Measurements from ENCODE around the gene TNP1. TPM values are rescaled to one million over a fixed set of nuclear protein-coding genes. Genes with fewer than 3 reads are reported as not detected.

Gene TNP1
- total RNA-seq, 6 donors from 2014 or later: not detected

- 81 to 82% methylated on average over 1 of the region's 1 CpG for WGBS, 2 donors
- H3K9me3 ChIP-seq: no peaks in the 10 kb centered on the region
- ATAC-seq (ENCODE audit: low FRiP score in 2 of 2) (no peak), DNase-seq (no peak)
- no peak overlapping the region for H3K27ac ChIP-seq
- H3K4me3 ChIP-seq: no peak overlapping the region
- no peaks in the 10 kb centered on the region for H3K27me3 ChIP-seq
- no peaks in the 10 kb centered on the region for H3K4me1 ChIP-seq
- TF ChIP-seq POLR2A (IDR thresholded peaks at IDR 0.05): no peak
- no peaks in the 10 kb centered on the region for H3K36me3 ChIP-seq
Observed at GRCh38 chr2:216851486-216852090, 8.3 kb downstream of the TNP1 start.

DNA sequence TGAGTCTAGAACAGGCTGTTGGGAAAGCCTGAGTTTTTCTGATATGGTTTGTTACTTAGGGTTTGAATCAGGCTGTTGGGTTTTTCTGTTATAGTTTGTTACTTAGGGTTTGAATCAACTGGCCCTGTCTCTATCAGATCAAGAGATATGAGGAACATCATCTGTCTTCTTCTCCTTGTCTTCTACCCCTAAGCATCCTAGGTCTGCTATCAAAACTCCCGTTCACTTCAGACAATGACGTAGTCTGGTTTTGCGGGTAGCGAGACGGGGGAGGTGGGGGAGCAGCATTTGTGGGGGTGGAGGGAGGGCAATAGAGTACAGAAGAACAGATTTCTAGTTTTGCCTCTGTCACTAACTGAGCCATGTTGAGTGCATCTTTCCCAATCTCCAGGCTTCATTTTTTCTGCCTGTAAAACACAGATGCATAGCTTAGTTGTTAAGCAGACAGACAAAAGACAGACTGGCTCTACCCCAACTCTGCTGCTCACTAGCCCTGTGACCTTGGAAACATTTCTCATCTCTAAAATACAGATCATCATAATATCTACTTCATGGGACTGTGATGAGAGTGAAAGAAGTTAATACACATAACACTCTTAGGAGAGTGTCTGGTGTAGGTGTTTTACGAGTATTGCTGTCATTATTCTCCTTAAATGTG, 9.1 kb downstream of the TNP1 start:
- 97% methylated on average over 6 of the region's 6 CpGs for WGBS, 2 donors
- Histone ChIP-seq H3K9me3 (no peaks in the 10 kb centered on the region), H3K36me3 (no peaks in the 10 kb centered on the region), H3K27me3 (no peaks in the 10 kb centered on the region), H3K4me3 (no peak overlapping the region), H3K4me1 (no peaks in the 10 kb centered on the region), H3K27ac (no peak overlapping the region)
- ATAC-seq (ENCODE audit: low FRiP score in 2 of 2): no peak
- no peak for DNase-seq
- TF ChIP-seq POLR2A (IDR thresholded peaks at IDR 0.05) (no peak), POLR2AphosphoS5 (IDR thresholded peaks at IDR 0.05) (no peak), EP300 (IDR thresholded peaks at IDR 0.05) (no peak)
- TF ChIP-seq, protein P1, sequence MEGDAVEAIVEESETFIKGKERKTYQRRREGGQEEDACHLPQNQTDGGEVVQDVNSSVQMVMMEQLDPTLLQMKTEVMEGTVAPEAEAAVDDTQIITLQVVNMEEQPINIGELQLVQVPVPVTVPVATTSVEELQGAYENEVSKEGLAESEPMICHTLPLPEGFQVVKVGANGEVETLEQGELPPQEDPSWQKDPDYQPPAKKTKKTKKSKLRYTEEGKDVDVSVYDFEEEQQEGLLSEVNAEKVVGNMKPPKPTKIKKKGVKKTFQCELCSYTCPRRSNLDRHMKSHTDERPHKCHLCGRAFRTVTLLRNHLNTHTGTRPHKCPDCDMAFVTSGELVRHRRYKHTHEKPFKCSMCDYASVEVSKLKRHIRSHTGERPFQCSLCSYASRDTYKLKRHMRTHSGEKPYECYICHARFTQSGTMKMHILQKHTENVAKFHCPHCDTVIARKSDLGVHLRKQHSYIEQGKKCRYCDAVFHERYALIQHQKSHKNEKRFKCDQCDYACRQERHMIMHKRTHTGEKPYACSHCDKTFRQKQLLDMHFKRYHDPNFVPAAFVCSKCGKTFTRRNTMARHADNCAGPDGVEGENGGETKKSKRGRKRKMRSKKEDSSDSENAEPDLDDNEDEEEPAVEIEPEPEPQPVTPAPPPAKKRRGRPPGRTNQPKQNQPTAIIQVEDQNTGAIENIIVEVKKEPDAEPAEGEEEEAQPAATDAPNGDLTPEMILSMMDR (IDR thresholded peaks at IDR 0.05): no peak

DNA sequence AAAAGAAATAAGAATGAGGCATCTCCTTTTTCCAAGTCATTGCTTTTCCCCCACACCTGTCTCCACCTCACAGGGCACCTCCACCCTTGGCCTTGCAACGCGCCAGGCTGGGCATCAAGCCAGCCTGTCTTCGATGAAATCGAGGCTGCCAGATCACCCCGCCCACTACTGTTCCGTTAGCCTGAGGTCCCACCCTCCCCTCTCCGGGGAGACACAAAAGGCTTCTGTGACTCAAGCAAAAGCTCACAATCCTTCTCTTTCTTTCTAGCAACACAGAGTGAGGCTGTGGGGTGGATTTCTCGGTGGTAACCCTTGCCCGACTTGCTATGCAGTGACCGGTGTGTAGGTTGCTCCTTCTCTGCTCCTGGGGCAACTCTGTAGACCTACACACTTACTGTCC, 9.9 kb downstream of the TNP1 start:
- DNase-seq (peak in 1 of 2 donors; percentile 24), ATAC-seq (ENCODE audit: low FRiP score in 2 of 2) (peak in 1 of 2 donors; percentile 58)
- H3K27ac ChIP-seq: no peak overlapping the region
- no peaks in the 10 kb centered on the region for H3K4me1 ChIP-seq
- H3K4me3 ChIP-seq: no peak overlapping the region
- no peaks in the 10 kb centered on the region for H3K27me3 ChIP-seq
- WGBS, 2 donors: 64 to 65% methylated on average over 10 of the region's 10 CpGs
- no peaks in the 10 kb centered on the region for H3K36me3 ChIP-seq
- TF ChIP-seq POLR2A (IDR thresholded peaks at IDR 0.05) (no peak), EP300 (IDR thresholded peaks at IDR 0.05) (no peak), POLR2AphosphoS5 (IDR thresholded peaks at IDR 0.05) (no peak)
- TF ChIP-seq, protein P1 (IDR thresholded peaks at IDR 0.05): no peak
- no peaks in the 10 kb centered on the region for H3K9me3 ChIP-seq

GRCh38 chr2:216845426-216845825, 14.4 kb downstream of the TNP1 start:
- ATAC-seq (ENCODE audit: low FRiP score in 2 of 2) (no peak), DNase-seq (no peak)
- Histone ChIP-seq H3K4me1 (no peaks in the 10 kb centered on the region), H3K9me3 (no peaks in the 10 kb centered on the region), H3K4me3 (no peak overlapping the region), H3K27ac (no peak overlapping the region), H3K27me3 (no peaks in the 10 kb centered on the region), H3K36me3 (no peaks in the 10 kb centered on the region)
- no peak for TF ChIP-seq POLR2AphosphoS5 (IDR thresholded peaks at IDR 0.05)
- TF ChIP-seq, protein P1 (IDR thresholded peaks at IDR 0.05): no peak
- TF ChIP-seq POLR2A (IDR thresholded peaks at IDR 0.05): no peak
- no peak for TF ChIP-seq EP300 (IDR thresholded peaks at IDR 0.05)
- 83 to 98% methylated on average over 2 of the region's 2 CpGs for WGBS, 2 donors

GRCh38 chr2:216842636-216843035, 17.2 kb downstream of the TNP1 start:
- H3K27me3 ChIP-seq: no peaks in the 10 kb centered on the region
- H3K4me1 ChIP-seq: no peaks in the 10 kb centered on the region
- peak in 1 of 2 donors; percentile 83 for ATAC-seq (ENCODE audit: low FRiP score in 2 of 2)
- H3K9me3 ChIP-seq: no peaks in the 10 kb centered on the region
- TF ChIP-seq POLR2AphosphoS5 (IDR thresholded peaks at IDR 0.05) (no peak), POLR2A (IDR thresholded peaks at IDR 0.05) (no peak), EP300 (IDR thresholded peaks at IDR 0.05) (no peak)
- TF ChIP-seq, protein P1 (IDR thresholded peaks at IDR 0.05): no peak
- no peak overlapping the region for H3K27ac ChIP-seq
- no peak overlapping the region for H3K4me3 ChIP-seq
- no peak for DNase-seq
- H3K36me3 ChIP-seq: no peaks in the 10 kb centered on the region
- WGBS, 2 donors: 79 to 91% methylated on average over 4 to 10 of the region's 10 CpGs

All from upper lobe of left lung (tissue), 6 donors.